GM21723 (cell line): ENCODE results near the gene DSCAML1.

Source experiments
- ATAC-seq: cut with Tn5 transposase; IDR thresholded peaks from one replicate; pipeline ENCODE4 v1.9.1; 2021; ENCODE audit warnings: mild to moderate bottlenecking, moderate library complexity; ENCODE audit not compliant: unreplicated experiment

The DSCAML1 gene

GRCh38 chr11:117833401-117833891 lies 36.4 kb upstream of the DSCAML1 start:
- ATAC-seq = no peak

GRCh38 chr11:117832511-117832910 lies 35.5 kb upstream of the DSCAML1 start:
- ATAC-seq = no peak

- no peak for ATAC-seq
Measured at GRCh38 chr11:117831661-117832415, 34.8 kb upstream of the DSCAML1 start.

DNA sequence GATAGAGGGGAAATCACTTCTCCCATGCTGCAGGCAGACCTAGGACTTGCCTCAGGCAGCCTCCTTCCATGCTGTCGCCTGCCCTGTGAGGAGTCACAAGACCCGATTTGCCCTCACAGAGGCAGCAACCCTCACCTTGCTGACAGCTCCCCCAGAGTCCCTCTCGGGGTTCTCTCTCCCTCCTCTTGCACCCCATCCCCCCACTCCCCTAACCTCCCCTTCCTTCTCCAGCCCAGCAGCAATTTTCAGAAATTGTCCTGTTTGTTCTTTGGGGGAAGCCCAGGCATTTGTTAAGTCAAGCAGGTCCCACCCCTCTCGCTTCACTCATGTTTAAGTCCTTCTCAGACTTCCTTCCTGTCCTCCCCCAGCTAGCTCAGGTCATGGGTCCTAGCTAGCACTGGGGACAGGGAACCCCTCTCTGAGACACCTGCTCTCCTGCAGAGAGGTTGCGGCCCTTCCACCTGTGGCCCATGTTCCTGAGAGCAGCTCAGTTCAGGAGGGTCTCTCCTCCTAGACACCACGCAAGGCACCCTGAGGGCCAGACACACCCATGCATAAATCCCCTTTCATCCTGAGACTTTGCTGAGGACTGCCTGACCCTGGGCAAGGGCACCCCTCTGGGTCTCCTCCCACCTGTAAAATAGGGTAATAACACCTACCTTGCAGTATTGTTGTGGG lies 33.8 kb upstream of the DSCAML1 start:
- no peak for ATAC-seq

DNA sequence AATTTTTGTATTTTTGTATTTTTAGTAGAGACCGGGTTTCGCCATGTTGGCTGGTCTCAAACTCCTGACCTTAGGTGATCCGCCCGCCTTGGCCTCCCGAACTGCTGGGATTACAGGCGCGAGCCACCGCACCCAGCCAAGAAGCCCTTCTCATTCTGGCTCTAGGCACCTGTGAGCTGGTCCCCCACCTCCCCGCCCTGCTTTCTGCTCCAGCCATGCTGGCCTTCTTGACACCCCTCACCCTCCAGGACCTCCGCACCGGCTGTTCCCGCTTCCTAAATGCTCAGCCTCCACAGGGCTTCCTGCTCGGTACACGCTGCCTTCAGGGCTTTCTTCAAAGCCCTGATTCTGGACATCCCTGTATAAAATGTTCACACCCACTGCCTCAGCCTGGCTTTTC lies 33.1 kb upstream of the DSCAML1 start:
- no peak for ATAC-seq

DNA sequence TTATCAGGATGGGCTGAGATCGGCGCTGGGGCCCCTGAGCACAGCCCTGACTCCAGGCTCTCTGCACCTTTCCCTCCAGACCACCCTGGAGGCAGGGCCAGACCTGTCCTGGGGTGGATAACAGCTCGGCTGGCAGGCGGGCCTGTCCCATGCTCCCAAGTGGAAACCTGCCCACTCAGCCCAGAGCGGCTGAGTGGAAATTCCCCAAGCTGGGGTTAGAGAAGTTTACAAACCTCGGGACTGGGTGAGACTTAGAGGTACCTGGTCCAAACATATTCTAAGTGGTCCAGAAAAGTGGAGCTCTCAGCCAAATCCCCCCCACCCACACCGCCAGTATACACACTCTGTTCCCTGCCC lies 32.3 kb upstream of the DSCAML1 start:
- no peak for ATAC-seq

DNA sequence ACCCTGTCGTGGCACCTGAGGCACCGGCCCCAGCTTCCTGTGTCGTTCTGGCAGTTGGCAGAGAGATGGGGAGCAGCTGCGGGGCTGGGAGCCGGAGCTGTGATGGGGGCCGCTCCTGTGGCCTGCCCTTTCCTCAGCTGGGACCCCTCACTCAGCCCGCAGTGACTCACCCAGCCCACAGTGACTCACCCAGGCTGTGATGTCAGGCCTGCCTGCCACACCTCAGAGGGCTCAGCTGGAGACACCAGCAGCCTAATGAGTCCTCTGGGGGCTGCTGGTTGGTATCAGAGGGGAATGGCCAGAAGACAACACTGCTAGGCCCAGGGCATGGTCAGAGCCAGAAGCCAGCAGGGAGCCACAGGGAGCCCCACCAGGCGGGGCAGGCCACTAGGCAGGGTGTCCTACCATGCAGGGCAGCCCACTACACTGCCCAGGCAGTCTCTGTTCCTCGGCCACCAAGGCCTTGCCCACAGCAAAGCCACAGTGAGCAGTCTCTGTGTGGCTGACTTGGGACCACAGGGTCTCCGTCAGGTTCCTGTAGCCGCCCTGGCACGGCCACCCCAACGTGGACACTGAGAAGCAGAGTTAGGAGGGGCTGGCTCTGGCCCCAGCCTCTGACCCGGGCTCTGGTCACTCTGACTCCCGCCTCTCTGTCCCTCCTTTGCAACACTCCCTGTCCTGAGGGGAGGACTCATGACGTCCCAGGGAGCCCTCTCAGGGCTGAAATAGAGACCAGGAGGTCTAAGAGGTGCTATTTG lies 31.8 kb upstream of the DSCAML1 start:
- no peak for ATAC-seq

GRCh38 chr11:117827521-117828511 lies 30.8 kb upstream of the DSCAML1 start:
- ATAC-seq = no peak

DNA sequence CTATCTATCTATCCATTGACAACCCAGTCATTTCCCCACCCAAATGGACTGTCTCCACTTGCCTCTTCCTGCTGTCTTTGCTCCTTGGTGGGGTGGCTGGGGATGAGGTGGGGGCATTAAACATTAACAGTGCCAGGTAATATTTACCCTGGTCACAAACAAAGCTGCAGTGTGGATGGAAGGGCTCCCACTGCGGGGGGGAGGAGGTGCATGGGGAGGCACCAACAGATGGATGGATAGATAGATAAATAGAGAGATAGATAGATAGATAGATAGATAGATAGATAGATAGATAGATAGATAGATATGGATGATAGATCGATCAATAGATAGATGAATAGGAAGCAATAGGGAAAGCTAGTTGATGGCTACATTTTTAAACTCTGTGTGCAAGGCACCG lies 29.8 kb upstream of the DSCAML1 start:
- no peak for ATAC-seq

DNA sequence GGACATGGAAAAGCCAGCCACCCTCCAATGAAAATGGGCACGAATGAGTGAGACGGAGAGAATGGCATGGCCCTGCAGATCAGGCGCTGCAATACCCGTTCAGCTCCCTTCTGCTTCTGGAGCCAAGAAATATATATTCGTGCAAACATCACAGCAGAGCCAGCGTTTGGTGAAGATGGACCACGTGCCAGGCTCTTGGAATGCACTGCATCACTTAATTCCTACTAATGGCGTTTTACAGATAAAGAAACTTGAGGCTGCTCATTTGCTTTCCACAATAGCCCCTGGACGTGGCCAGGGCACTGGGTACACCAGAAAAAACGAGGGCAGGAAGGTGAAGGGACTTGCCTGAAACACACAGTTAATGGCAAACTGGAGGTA lies 29.2 kb upstream of the DSCAML1 start:
- no peak for ATAC-seq

GRCh38 chr11:117825538-117826189 lies 28.6 kb upstream of the DSCAML1 start:
- ATAC-seq = no peak

DNA sequence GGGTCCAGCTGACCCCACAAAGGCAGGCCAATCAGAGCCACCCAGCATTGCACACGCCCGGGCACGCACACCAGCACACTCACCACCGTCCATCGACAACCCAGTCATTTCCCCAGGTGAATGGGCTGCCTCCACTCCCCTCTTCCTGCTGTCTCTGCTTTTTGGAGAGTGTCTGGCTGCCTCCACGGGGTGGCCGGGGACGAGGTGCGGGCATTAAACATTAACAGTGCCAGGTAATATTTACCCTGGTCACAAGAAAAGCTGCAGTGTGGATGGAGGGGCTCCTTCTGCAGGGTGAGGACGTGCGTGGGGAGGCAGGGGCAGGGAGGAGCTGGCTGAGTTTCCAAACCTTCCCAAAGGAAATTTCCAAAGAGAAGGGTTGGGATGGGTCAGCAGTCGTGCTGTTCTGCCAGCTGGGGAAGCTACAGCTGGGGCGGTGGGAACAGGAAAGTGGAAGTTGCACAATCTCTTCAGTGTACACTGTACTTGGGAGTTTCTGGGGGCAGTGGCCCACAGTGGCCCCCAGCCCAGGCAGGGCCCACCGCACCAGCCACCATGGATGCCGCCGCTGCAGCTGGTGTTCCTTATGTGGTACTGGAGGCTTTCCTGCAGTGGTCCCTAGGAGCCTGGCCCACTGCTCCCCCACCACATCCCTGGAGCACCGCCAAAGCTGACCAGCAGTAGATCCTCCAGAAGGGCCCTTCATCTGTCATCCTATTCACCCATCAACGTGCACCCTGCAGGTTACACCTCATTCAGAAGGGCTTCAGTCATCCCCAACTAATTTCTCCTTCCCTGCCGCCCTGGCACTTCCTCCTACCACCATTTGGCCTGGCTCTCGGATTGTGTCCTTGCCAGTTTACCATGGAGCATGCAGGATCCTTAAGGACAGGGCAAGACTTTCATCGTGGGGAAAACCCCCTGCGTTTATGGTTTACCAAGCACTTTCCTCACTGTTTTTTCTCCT lies 27.8 kb upstream of the DSCAML1 start, which contains the start of gene FXYD2:
FXYD2 (minus strand) TSS at position 174 of the 967 bp plus-strand sequence; CDS start at position 108, 66 bp downstream.
- no peak for ATAC-seq

- ATAC-seq = no peak
Measured at GRCh38 chr11:117823946-117824420, 27.0 kb upstream of the DSCAML1 start.

GRCh38 chr11:117823294-117823945 lies 26.4 kb upstream of the DSCAML1 start:
- ATAC-seq = no peak

GRCh38 chr11:117822074-117823033 lies 25.3 kb upstream of the DSCAML1 start:
- no peak for ATAC-seq

GRCh38 chr11:117821431-117821830 lies 24.4 kb upstream of the DSCAML1 start:
- no peak for ATAC-seq

DNA sequence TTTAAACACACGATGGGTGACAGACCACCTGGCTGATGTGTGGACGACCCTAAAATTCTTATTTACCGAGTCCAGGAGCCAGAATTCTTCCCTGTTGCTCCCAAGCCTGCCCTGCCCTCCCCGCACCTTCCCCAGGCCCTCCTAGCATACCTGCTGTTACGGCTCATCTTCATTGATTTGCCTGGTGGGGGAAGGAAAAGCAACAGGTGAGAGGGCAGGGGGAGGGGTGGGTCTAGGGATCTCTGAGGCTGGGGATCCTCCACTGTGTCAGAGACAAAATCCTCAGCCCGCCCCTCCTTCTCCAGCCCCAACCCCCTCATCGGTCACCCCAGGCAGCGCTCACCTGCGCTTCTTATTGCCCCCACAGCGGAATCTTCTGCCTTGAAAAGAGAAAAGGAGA lies 23.5 kb upstream of the DSCAML1 start:
- ATAC-seq = no peak
